ENCODE results near the gene LMAN1L.

- TF ChIP-seq CTCF (IDR thresholded peaks at IDR 0.05): no peak
- no peak for TF ChIP-seq POLR2A (IDR thresholded peaks at IDR 0.05)
- no peak for TF ChIP-seq POLR2AphosphoS5 (IDR thresholded peaks at IDR 0.05)
- no peak for TF ChIP-seq EP300 (IDR thresholded peaks at IDR 0.05)
These were observed 28.0 kb upstream of the LMAN1L start for GRCh38 chr15:74784426-74785193.
